Measurements from ENCODE around the gene MAML1.

The MAML1 gene

DNA sequence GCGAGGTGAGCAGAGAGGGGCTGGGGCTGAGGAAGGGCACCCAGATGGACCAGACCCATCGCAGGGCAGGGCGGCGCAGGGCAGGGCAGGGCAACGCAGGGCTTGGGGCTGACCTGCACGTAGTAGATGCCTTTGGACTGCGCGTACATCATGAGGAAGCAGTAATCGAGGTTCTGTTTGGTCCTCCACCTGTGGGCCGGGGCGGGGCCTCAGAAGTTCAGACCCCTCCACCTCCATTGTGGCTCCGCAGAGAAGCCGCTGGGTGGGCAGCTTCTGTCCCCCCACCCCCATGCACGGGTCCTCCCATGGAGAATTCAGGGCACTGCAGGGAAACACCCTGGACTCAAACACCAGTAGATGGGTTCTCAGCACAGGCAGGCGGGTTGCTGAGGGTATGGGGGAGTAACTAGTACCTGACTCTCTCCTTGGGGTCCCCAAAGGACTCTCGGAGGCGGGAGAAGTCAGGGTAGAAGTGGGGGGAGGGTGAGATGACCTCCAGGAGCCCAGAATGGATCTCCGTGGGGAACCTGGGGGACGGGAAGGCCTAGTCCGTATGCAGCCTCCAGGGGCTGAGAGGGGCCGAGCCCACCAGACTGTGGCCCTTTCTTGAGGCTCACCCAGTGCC lies 67.6 kb downstream of the MAML1 start:
- Mint-ChIP-seq H3K9me3 (ENCODE audit: low read depth) (no peaks in the 10 kb centered on the region), H3K4me3 (no peak overlapping the region), H3K36me3 (peaks cover 4% of the 10 kb centered on the region), H3K27me3 (no peaks in the 10 kb centered on the region), H3K4me1 (ENCODE audit: low read depth) (peaks cover 34% of the 10 kb centered on the region), H3K27ac (no peak overlapping the region)

DNA sequence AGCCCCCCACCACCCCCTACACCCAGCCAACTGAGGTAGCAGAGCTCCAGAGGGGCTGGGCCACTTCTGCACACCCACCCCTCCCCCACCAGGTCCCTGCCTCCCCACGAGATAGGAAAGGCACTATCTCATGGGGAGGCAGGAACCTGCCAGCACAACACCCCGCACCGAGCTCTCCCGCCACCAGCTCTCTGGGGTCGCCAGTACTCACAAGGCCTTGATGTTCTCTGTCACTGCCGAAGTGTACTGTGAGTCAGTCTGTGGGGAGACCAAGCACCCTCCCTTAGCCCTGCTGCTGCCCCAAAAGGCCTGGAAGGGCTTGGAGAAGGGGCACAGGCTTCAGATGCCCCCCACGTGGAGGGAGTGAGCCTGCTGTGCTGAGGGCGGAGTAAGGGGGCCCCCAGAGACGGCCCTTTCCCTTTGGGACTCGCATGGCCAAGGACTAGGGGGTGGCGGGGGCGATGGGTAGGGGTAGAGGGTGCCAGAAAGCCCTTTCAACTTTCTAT lies 68.1 kb downstream of the MAML1 start:
- H3K27ac Mint-ChIP-seq, result no peak overlapping the region
- H3K9me3 Mint-ChIP-seq (ENCODE audit: low read depth), result no peaks in the 10 kb centered on the region
- H3K36me3 Mint-ChIP-seq, result peaks cover 4% of the 10 kb centered on the region
- H3K4me1 Mint-ChIP-seq (ENCODE audit: low read depth), result peaks cover 36% of the 10 kb centered on the region
- no peak overlapping the region for H3K4me3 Mint-ChIP-seq
- no peaks in the 10 kb centered on the region for H3K27me3 Mint-ChIP-seq

DNA sequence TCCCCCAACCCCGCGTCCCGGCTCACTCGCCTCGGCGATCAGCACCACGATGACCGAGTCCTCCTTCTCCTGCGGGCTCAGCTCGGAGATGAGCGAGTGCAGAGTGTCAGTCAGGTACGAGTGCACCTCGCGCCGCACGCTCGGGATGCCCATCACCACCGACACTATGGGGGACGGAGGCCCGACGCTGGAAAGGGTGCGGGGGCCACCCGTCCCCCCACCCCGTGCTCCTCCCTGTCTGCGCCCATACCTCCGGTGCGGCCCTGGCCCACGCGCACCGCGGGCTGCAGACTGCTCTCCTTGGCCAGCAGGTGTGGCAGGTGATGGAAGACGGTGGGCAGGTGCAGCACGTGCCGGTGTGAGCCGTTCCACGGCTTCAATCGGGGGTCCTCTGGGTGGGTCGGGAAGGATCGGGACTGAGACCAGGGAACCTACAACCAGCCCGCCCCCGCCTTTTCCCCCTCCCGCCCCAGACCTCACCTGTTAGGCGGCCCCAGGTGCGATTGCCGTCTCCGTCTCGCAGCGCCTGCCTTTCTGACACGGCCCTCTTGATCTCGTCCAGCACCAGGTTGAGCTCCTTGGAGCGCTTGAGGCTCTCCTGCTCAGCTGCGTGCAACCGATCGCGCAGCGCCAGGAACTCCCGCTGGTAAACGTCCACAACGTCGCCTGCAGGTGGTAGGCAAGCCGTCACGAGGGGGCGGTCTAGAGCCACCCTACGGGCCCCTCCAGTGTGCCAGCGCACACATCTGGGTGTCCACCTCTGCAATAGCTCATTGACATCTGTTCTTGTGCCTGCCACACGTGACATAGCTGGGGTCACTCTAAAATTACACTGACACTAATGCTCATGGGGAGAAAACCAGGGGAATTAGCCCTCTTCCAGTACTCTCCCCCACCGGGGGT lies 68.9 kb downstream of the MAML1 start:
- Mint-ChIP-seq H3K27ac (no peak overlapping the region), H3K27me3 (no peaks in the 10 kb centered on the region), H3K4me1 (ENCODE audit: low read depth) (peaks cover 36% of the 10 kb centered on the region), H3K4me3 (peak overlapping the region; percentile 38), H3K9me3 (ENCODE audit: low read depth) (no peaks in the 10 kb centered on the region), H3K36me3 (peaks cover 4% of the 10 kb centered on the region)

DNA sequence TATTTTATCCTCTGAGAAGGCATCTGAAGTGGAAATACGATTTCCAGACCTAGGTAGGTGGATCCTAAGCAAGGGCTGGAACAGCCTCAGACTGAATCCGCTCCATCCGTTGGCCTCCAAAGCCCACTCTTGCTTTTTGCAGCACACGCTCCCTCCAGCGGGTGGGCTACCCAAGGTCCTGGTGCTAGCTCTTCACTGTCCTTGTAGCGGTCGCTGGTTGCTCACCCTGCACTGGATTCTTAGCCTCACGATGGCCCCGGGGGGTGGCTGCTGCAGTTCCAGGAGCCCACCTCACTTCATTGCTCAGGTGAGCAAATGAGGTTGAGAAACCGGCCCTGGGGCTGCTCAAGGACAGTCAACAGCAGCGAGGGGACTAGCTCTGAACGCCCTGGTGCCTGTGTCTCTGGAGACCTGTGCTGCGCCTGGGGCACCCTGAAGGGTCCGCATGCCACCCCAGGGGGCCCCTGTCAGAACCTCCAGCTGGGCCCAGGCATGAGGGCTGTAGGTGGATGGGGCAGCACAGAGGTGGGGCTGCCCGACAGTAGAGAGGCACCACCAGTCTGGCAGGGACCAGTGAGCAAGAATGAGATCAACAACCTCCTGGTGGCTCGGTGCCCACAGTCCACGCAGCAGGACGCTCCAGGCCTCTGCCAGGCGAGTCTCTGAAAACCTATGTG lies 69.7 kb downstream of the MAML1 start:
- H3K27ac Mint-ChIP-seq, result no peak overlapping the region
- H3K36me3 Mint-ChIP-seq, result peaks cover 4% of the 10 kb centered on the region
- H3K9me3 Mint-ChIP-seq (ENCODE audit: low read depth), result no peaks in the 10 kb centered on the region
- H3K4me3 Mint-ChIP-seq, result no peak overlapping the region
- H3K27me3 Mint-ChIP-seq, result no peaks in the 10 kb centered on the region
- peaks cover 31% of the 10 kb centered on the region for H3K4me1 Mint-ChIP-seq (ENCODE audit: low read depth)

DNA sequence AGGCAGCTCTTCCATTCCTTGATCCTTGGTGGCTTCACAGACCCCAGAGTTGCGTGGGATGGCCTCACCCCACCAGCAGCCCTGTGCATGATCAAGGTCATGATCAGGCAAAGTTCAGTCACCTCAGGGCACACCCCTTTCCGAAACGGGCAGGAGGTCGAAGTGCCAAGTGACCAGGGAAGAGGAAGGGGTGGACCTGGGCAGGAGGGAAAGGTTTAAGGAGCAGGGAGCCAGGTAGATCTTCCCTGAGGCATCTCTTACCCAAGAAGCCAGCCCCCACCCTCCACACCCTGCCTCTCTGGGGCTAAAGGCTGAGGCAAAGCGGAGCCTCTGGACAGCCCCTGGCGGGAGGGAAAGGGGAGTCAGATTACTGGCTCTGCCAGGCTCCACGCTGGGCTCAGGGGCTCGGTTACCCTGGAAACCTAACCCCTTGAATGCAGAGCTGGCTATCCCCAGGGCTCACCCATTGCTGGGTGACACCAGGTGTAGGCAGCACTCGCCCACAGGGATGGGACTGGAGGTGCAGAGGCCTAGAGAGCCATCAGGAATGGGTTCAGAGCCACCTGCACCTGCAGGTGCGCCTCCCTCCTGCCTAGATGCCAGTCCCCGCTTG lies 70.4 kb downstream of the MAML1 start:
- Mint-ChIP-seq H3K27ac (no peak overlapping the region), H3K4me3 (peak overlapping the region; percentile 27), H3K4me1 (ENCODE audit: low read depth) (peaks cover 31% of the 10 kb centered on the region), H3K36me3 (peaks cover 4% of the 10 kb centered on the region), H3K27me3 (no peaks in the 10 kb centered on the region), H3K9me3 (ENCODE audit: low read depth) (no peaks in the 10 kb centered on the region)

DNA sequence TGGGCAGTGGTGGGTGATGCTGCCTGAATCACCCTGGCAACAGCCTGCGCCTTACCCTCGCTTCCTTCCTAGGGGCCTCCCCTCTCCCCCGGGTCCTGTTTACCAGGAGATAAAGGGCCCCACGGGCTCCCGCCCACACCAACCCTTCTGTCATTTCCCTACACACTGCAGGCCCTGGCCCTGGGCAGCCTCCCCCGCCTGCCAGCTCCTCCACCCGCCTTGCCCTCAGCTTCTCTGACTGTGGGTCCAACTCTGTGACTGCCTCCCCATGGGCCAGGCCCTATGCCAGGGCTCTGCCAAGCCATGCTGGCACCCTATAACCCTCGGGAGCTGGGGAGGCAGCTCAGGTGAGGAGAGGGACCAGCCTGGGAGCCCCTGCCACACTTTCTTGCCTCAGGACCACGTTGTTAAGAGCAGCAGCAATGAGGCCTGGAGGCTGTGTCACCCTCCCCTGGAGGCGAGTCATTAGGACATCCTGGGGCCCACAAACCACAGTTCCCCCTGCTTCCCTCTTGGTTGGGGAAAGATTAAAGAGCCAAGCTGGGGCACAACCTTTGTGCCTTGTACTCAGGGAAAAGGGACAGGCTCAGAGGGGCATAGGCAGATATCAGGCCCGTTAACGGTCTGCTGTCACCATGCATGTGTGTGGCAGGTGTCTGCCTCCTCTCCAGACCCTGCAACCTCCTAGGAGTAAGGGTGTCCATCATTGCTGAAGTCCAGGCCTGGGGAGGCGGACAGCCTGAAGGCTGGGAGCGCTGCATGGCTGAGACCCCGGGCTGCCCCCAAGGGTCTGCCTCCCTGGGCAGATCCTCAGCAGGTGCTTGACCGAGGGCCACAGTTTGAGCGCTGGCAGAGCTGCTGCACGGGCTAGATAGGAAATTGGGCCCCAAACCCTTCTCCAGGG lies 71.3 kb downstream of the MAML1 start:
- peaks cover 4% of the 10 kb centered on the region for H3K36me3 Mint-ChIP-seq
- peaks cover 33% of the 10 kb centered on the region for H3K4me1 Mint-ChIP-seq (ENCODE audit: low read depth)
- no peaks in the 10 kb centered on the region for H3K27me3 Mint-ChIP-seq
- H3K9me3 Mint-ChIP-seq (ENCODE audit: low read depth), result no peaks in the 10 kb centered on the region
- H3K4me3 Mint-ChIP-seq, result peak overlapping the region; percentile 84
- H3K27ac Mint-ChIP-seq, result peak overlapping the region; percentile 75

DNA sequence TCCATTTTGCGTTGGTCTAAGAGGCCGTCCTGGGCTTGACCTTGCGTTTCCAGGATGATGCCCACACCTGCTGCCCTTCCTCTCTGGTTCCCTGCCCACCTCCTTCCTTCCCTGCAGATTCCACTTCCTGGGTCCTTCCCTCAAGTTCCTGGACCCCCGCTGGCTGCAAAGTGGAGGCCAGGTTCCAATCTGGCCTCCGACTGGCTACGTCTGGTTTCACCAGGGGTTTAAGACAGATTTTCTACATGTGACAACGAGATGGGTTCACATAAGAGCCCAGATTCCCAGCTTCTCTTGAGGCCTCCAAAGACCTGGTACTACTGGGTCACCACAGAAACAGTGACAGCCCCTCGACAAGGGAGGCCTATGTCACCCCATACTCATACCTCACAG lies 71.9 kb downstream of the MAML1 start:
- Mint-ChIP-seq H3K27me3 (no peaks in the 10 kb centered on the region), H3K36me3 (peaks cover 4% of the 10 kb centered on the region), H3K4me1 (ENCODE audit: low read depth) (peaks cover 33% of the 10 kb centered on the region), H3K4me3 (peak overlapping the region; percentile 84), H3K27ac (no peak overlapping the region), H3K9me3 (ENCODE audit: low read depth) (no peaks in the 10 kb centered on the region)

DNA sequence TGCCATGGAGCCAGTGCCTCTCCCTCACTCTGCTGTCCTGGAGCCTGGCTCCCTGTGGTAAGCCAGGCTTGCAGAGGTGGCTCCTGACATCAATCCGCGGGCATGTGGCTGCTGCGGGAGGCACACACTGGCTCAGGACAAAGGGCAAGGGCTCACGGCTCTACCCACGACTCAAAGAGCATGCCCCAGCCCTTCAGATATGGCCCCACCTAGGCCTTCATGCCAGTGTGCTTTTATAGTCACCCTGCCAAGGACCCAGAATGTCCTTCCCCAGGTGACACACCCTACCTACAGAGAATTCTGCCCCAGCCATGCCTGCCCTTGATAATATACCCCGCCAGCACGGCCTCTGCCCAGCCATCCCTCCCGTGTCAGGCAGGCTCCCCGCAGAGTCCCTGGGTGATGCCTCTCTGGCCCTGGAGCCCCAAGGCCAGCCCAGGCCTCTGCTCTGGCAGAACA lies 72.5 kb downstream of the MAML1 start:
- Mint-ChIP-seq H3K27me3 (no peaks in the 10 kb centered on the region), H3K27ac (peak overlapping the region; percentile 46), H3K9me3 (ENCODE audit: low read depth) (no peaks in the 10 kb centered on the region), H3K4me3 (peak overlapping the region; percentile 84), H3K36me3 (peaks cover 2% of the 10 kb centered on the region), H3K4me1 (ENCODE audit: low read depth) (peaks cover 33% of the 10 kb centered on the region)

DNA sequence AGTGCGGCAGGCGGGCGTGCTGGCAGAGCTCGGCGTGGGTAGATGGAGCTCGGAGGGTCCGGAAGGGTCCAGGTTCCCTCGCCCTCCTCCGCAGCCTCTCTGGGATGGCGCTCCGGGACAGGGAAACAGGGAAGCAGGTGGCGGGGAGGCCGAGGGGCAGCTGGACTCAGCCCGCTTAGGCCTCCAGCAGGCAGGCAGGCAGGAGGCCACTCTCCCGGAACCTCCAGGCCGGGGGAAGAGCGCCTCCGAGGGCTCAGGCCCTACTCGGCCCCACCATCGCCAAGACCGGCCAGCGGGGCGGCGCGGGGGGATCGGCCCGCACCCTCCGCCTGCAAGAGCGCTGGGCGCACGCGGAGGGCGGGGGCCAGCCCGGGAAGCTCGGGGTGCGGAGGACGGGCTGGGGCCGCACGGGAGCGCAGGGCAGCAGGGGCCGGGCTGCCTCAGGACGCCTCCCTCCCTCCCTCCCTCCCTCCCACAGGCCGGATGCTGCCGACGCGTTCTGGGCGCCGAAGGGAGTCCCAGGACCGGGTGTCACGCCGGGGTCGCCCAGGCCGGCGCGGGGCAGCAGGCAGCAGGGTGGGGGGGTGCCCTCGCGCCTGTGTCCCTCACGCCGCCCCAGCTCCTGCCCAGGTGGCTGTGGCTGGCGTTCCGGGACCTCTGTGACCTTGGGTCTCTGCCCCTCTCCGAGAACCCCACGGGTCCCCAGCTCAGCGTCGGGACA lies 73.1 kb downstream of the MAML1 start:
- Mint-ChIP-seq H3K4me3 (peak overlapping the region; percentile 84), H3K9me3 (ENCODE audit: low read depth) (no peaks in the 10 kb centered on the region), H3K4me1 (ENCODE audit: low read depth) (peaks cover 35% of the 10 kb centered on the region), H3K27me3 (no peaks in the 10 kb centered on the region), H3K36me3 (peaks cover 2% of the 10 kb centered on the region), H3K27ac (no peak overlapping the region)

DNA sequence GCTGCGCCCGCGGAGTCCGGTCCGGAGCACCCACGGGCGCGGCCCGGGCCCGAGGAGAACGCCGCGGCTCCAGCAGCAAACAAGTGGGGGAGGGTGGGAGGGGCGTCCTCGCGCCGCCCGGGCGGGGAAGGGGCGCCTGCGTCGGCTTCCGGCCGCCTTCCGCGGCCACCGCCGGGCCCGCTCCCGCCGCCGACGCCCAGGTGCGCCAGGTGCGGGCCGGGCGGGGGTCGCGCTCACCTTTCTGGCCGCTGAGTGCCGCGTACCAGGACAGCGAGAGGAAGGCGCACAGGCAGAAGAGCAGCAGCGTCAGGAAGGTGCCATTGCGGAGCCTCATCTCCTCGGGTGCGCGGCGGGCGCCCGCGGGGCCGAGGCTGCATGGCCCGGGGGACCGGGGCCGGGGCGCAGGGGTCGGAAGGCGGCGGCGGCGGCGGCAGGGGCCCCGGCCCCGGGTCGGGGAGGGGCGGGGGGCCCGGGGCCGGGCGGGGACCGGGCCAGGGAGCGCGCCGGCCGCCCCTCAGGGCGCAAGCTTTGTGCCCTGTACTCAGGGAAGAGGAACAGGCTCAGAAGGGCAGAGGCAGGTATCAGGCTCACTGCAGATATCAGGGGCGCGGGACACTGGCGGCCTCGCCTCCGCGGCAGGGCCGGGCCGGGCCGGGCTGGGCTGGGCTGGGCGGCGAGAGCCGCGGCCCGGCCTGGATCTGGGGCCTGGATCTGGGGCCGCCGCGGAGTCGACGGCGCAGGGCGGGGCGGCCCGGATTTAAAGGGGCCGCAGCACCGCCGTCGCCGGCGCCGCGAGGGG lies 73.8 kb downstream of the MAML1 start, which contains the start of gene MGAT4B:
MGAT4B (minus strand) TSS at position 617 of the 799 bp plus-strand sequence; CDS start at position 334, 283 bp downstream.
- peak within 1 kb of the TSS; percentile 78 for H3K4me3 Mint-ChIP-seq
- H3K36me3 Mint-ChIP-seq, result peaks cover 2% of the 10 kb centered on the region
- peaks cover 35% of the 10 kb centered on the region for H3K4me1 Mint-ChIP-seq (ENCODE audit: low read depth)
- no peaks in the 10 kb centered on the region for H3K9me3 Mint-ChIP-seq (ENCODE audit: low read depth)
- no peaks in the 10 kb centered on the region for H3K27me3 Mint-ChIP-seq
- H3K27ac Mint-ChIP-seq, result peak within 1 kb of the TSS; percentile 80

DNA sequence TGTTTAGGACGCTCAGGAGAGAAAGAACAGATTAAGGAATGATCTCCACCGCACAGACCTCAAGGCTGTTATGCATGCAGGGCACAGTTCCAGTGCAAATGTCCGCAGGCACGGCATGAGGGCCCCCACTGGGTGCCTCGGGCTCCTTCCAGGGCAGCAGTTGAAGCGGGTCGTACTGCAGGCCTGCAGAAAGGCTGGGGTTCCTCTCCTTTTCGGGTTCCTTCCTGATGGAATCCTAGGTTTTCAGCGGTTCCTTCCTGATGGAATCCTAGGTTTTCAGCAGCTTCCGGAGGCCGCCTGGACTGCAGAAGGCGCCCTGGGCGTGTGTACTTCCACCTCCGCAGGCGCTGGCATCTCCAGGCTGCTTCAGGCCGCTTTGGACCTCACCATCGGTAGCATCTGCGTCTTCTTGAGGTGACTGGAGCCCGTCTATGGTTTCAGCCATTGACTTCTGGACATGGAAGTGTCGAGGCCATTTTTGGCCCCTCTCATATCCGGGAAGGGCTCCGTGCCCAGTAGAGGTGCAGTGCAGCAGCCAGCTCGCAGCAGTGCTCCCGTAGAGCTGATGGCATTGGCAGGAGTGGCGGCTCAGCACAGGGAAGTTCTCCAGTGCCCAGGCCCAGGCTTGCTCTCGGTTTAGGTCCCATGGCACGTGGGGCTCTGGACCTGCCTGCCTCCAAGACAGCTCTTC lies 79.7 kb downstream of the MAML1 start:
- H3K27me3 Mint-ChIP-seq, result no peaks in the 10 kb centered on the region
- no peak overlapping the region for H3K27ac Mint-ChIP-seq
- H3K4me1 Mint-ChIP-seq (ENCODE audit: low read depth), result peaks cover 7% of the 10 kb centered on the region
- peaks cover 5% of the 10 kb centered on the region for H3K36me3 Mint-ChIP-seq
- no peaks in the 10 kb centered on the region for H3K9me3 Mint-ChIP-seq (ENCODE audit: low read depth)
- H3K4me3 Mint-ChIP-seq, result no peak overlapping the region

DNA sequence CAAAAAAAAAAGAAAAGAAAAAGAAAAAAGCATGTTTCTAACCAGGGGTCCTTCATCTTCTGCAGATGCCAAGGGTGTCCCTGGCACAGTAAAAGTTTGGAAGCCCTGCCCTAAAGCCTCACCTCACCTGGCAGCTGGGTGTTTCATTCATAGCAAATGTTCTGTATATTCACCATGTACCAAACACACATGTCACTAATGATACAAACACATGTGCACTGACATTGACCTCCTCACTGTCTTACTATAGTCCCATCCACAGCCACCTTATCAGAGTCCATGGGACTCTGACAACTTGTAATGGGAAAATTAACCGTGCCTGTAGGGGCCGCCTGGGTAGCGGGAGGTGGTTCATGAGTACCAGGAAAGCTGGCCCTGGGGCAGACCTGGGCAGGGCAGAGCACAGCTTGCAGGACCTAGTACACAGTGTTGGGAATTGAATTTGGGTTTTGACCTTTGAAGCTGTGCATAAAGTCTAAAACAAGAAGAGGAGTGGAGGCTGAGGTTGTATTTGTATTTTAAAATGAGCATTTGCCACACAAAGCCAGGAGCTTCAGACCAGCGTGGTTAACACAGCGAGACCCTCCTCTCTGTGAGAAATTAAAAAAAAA lies 80.5 kb downstream of the MAML1 start:
- Mint-ChIP-seq H3K9me3 (ENCODE audit: low read depth) (no peaks in the 10 kb centered on the region), H3K27me3 (no peaks in the 10 kb centered on the region), H3K36me3 (peaks cover 5% of the 10 kb centered on the region), H3K4me3 (no peak overlapping the region), H3K27ac (no peak overlapping the region), H3K4me1 (ENCODE audit: low read depth) (peaks cover 13% of the 10 kb centered on the region)
